ENCODE measurements around the gene SYCP2L.
"Not testable (repeated sequence)": the region's sequence is repeated elsewhere in the genome, so short reads cannot be mapped to it uniquely, and the experiment has no call there.

Gene SYCP2L

DNA sequence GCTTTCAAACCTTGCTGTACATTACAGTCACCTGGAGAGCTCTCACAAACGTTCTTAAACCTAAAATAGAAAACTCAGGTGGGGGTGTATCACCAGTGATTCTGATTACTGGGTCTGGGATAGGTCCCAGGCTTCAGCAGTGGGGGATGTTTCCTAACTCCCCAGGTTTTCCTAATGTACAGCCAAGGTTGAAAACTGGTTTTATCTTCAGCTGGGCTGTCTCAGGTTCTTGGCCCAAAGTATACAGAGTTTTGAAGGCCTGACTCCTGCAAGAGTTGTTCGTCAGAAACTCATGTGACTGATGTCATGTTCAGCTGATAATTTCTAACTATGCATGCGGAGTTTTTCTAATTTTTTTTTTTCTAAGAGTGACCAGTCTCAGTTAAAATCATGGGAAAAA lies 9.8 kb downstream of the SYCP2L start:
- no peak overlapping the region for H3K27ac ChIP-seq
- TF ChIP-seq, protein P1, sequence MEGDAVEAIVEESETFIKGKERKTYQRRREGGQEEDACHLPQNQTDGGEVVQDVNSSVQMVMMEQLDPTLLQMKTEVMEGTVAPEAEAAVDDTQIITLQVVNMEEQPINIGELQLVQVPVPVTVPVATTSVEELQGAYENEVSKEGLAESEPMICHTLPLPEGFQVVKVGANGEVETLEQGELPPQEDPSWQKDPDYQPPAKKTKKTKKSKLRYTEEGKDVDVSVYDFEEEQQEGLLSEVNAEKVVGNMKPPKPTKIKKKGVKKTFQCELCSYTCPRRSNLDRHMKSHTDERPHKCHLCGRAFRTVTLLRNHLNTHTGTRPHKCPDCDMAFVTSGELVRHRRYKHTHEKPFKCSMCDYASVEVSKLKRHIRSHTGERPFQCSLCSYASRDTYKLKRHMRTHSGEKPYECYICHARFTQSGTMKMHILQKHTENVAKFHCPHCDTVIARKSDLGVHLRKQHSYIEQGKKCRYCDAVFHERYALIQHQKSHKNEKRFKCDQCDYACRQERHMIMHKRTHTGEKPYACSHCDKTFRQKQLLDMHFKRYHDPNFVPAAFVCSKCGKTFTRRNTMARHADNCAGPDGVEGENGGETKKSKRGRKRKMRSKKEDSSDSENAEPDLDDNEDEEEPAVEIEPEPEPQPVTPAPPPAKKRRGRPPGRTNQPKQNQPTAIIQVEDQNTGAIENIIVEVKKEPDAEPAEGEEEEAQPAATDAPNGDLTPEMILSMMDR (conservative IDR thresholded peaks at IDR 0.05): no peak

DNA sequence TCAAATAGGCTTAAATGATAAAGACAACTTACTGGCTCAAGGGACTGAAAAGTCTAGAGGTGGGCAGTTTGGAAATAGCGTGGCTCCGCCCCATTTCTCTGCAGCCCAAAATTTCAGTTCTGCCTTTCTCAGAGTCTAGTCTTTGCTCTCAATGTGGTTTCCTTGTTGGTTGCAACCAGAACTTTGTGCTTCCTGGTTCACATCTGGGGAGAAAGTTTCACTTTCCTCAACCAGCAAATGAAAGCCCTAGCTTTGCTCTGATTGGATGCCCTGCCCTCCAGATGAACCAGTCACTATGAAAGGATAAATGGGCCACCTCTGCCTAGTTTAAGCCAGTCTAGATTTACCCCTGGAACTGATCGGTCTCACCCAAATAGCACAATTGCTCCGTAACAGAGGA lies 14.9 kb downstream of the SYCP2L start:
- no peak overlapping the region for H3K27ac ChIP-seq
- TF ChIP-seq, protein P1 (conservative IDR thresholded peaks at IDR 0.05): no peak

DNA sequence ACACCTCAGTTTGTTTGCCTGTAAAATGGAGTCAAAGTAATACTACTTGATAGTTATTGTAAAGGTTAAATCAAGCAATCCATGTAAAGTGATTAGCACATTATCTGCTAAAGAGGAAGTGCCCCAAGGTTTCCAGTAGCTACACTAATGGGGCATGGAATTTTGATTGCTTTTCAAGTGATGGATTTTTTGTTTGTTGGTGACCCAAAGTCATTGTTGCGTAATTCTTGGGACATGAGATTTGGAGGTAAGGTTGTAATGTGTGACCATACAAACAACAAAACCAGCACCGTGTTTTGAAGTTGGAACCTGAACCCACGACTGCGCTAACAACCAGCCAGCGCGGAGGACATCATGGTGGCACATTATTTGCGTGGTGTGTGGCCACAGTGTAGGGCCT lies 17.2 kb downstream of the SYCP2L start:
- TF ChIP-seq, protein P1 (conservative IDR thresholded peaks at IDR 0.05): no peak
- no peak overlapping the region for H3K27ac ChIP-seq

DNA sequence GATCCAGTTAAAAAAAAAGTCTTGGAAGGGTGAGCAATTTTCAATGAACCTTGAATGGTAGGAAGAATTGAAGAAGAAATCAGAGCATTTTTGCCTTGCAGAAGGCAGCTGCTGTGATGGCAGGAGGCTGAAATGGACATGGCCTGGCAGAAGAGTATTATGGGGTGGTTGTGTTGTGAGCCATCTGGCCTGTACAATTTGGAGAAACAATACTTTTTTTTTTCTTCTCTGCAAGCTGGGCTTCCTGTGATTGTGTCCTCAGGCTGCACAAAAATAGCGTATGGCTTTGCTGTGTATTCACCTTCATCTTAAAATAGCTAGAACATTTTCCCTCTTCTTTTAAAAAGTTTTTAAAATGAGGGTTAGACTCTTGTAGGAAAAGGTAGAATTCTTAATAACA lies 21.4 kb downstream of the SYCP2L start:
- H3K27ac ChIP-seq: no peak overlapping the region
- TF ChIP-seq, protein P1 (conservative IDR thresholded peaks at IDR 0.05): no peak

DNA sequence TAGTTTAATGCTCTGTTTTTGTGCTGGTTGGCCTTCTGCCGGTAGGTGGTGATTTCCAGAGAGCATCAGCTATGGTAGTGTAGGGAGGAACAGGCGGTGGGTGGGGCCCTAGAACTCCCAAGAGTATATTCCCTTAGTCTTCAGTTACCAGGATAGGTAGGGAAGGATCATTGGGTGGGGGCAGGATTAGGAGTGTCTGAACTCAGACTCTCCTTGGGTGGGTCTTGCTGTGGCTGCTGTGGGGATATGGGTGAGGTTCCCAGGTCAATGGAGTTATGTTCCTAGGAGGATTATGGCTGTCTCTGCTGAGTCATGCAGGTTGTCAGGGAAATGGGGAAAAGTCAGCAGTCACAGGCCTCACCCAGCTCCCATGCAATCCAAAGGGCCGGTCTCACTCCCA lies 32.7 kb downstream of the SYCP2L start:
- H3K27ac ChIP-seq: not testable (repeated sequence)

DNA sequence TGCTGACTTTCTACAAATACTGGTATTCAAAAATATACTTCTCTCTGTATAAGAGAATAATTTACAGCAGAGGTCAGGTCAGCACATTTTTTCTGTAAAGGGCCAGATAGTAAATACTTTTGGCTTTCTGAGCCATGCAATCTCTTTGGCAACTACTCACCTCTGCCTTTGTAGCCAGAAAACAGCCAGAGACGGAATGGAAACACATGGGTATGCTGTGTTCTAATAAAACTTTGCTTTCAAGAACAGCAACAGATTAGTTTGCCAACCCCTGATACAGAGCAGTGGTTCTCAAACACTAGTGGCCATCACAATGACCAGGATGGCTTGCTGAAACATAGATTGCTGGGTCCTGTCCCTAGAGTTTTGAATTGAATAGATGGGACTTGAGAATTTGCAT lies 46.3 kb downstream of the SYCP2L start:
- TF ChIP-seq, protein P1 (conservative IDR thresholded peaks at IDR 0.05): no peak
- H3K27ac ChIP-seq: peak overlapping the region; percentile 49

DNA sequence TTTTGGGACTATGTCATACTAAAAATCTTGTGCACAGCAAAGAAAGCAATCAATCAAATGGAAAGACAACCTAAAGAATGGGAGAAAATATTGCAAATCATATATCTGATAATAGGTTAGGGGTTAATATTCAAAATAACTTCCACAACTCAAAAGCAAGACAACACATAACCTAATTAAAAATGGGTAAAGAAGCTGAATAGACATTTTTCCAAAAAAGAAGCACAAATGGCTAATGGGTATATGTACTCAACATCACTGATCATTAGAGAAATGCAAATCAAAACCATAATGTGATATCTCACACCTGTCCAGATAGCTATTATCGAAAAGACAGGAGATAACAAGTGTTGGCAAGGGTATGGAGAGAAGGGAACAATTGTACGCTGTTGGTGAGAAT lies 53.0 kb downstream of the SYCP2L start:
- H3K27ac ChIP-seq: no peak overlapping the region
- TF ChIP-seq, protein P1 (conservative IDR thresholded peaks at IDR 0.05): no peak

DNA sequence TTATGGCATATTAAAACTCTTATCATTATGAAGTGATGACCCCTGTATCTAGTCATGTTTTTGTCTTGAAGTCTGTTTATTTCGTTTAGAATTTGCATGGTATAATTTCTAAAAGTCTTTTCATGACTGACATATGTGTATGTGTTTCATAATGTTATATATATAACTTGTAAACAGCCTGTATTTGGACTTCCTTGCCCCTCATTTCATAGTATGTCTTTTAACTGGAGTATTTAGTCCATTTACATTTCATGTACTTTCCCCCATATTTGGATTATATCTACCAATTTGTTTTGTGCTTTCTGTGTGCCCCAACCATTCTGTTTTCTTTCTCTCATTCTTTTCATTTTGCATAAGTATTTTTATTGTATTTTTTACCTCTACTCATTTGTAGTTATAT lies 59.0 kb downstream of the SYCP2L start:
- no peak overlapping the region for H3K27ac ChIP-seq
- TF ChIP-seq, protein P1 (conservative IDR thresholded peaks at IDR 0.05): no peak
